Measurements from ENCODE around the gene NEK3.

DNA sequence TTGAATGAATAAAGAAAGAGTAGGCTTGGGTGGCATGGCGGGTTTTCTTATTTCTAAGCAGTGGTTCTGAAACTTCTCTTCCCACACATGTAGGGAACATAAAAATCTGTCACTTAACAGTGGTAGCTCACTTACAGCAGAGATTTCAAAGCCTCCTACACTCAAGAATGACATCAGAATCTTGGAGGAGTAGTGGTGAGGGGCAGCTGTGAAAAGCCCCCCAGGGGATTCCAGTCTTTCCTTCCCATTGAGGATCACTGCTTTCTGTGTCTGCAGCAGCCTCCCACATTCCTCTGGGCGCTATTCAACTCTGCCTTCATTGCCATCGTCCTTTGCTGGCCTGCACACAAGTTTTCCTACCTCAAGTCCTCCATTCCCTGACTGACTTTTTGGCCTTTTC is 21.9 kb downstream of the NEK3 start:
- TF ChIP-seq, protein P1, sequence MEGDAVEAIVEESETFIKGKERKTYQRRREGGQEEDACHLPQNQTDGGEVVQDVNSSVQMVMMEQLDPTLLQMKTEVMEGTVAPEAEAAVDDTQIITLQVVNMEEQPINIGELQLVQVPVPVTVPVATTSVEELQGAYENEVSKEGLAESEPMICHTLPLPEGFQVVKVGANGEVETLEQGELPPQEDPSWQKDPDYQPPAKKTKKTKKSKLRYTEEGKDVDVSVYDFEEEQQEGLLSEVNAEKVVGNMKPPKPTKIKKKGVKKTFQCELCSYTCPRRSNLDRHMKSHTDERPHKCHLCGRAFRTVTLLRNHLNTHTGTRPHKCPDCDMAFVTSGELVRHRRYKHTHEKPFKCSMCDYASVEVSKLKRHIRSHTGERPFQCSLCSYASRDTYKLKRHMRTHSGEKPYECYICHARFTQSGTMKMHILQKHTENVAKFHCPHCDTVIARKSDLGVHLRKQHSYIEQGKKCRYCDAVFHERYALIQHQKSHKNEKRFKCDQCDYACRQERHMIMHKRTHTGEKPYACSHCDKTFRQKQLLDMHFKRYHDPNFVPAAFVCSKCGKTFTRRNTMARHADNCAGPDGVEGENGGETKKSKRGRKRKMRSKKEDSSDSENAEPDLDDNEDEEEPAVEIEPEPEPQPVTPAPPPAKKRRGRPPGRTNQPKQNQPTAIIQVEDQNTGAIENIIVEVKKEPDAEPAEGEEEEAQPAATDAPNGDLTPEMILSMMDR (IDR thresholded peaks at IDR 0.05 in 4 of 5, conservative IDR thresholded peaks at IDR 0.05 in 1 of 5) = no peak
- no peak for TF ChIP-seq POLR2A (IDR thresholded peaks at IDR 0.05)
